ENCODE data around the gene OSBP2. TPM values are rescaled to one million over a fixed set of nuclear protein-coding genes. Genes with fewer than 3 reads are reported as not detected.

OSBP2 gene
- total and polyA plus RNA-seq, 2 donors, result 0.46 to 1.4 TPM

DNA sequence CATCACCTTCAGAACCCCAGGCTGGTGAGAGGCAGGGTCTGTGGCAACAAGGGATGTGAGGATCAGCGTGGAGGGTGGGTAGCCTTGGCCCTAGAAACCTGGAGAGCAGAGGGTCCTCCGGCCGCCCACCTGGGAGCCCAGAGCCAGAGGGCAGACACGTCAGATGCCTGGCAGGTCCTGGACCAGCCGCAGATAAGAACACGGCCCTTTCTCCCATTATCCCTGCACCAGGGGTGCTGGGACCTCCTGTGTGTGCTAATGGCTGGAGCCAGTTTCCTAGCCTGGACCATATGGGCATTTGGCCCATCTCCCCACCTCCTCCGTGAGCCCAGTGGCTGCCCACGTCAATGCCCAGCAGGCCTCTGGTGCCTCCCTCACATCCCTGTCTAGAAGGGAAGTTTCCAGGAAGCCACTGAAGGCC is 185.5 kb downstream of the OSBP2 start:
- Histone ChIP-seq H3K36me3 (ENCODE audit: control insufficient read depth in 2 of 2, insufficient read depth in 2 of 2, low read length in 1 of 2) (no peaks in the 10 kb centered on the region), H3K27me3 (ENCODE audit: control insufficient read depth in 2 of 2, insufficient read depth in 1 of 2, low read length in 1 of 2) (no peaks in the 10 kb centered on the region), H3K4me3 (ENCODE audit: low read length in 2 of 2) (no peak overlapping the region), H3K27ac (ENCODE audit: low read depth in 1 of 2, low read length in 1 of 2) (no peak overlapping the region), H3K9me3 (ENCODE audit: control insufficient read depth in 2 of 2, insufficient read depth in 1 of 2, low read length in 1 of 2) (no peaks in the 10 kb centered on the region), H3K4me1 (ENCODE audit: control insufficient read depth in 2 of 2, insufficient read depth in 2 of 2, low read length in 2 of 2) (peaks cover 0 to 3% of the 10 kb centered on the region in 2 donors)
- no peak for DNase-seq (ENCODE audit: low read depth in 6 of 9, low spot score in 9 of 9)
- 97% methylated on average over 8 of the region's 8 CpGs for WGBS

DNA sequence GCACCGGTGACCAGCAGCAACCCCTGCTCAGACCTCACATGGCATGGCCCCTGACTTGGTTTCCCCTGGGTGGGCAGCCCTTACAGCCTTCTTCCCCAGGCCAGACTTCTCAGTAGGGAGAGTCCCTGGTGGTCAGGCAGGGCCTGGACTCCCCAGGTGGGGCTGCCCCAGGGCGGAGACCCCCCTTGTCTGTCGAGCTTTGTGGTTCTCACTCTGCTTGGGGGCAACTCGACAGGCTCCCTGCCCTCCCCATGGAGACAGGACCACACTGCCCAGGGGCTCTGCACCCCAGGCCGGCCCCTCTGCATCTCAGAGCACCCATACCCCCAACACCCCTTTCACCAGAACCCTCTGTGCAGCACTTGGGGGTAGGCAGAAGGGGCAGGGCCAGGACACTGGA is 186.2 kb downstream of the OSBP2 start:
- Histone ChIP-seq H3K4me1 (ENCODE audit: control insufficient read depth in 2 of 2, insufficient read depth in 2 of 2, low read length in 2 of 2) (peaks cover 0 to 3% of the 10 kb centered on the region in 2 donors), H3K27ac (ENCODE audit: low read depth in 1 of 2, low read length in 1 of 2) (no peak overlapping the region), H3K27me3 (ENCODE audit: control insufficient read depth in 2 of 2, insufficient read depth in 1 of 2, low read length in 1 of 2) (no peaks in the 10 kb centered on the region), H3K4me3 (ENCODE audit: low read length in 2 of 2) (no peak overlapping the region), H3K9me3 (ENCODE audit: control insufficient read depth in 2 of 2, insufficient read depth in 1 of 2, low read length in 1 of 2) (no peaks in the 10 kb centered on the region), H3K36me3 (ENCODE audit: control insufficient read depth in 2 of 2, insufficient read depth in 2 of 2, low read length in 1 of 2) (no peaks in the 10 kb centered on the region)
- 96% methylated on average over 5 of the region's 5 CpGs for WGBS
- no peak for DNase-seq (ENCODE audit: low read depth in 6 of 9, low spot score in 9 of 9)

DNA sequence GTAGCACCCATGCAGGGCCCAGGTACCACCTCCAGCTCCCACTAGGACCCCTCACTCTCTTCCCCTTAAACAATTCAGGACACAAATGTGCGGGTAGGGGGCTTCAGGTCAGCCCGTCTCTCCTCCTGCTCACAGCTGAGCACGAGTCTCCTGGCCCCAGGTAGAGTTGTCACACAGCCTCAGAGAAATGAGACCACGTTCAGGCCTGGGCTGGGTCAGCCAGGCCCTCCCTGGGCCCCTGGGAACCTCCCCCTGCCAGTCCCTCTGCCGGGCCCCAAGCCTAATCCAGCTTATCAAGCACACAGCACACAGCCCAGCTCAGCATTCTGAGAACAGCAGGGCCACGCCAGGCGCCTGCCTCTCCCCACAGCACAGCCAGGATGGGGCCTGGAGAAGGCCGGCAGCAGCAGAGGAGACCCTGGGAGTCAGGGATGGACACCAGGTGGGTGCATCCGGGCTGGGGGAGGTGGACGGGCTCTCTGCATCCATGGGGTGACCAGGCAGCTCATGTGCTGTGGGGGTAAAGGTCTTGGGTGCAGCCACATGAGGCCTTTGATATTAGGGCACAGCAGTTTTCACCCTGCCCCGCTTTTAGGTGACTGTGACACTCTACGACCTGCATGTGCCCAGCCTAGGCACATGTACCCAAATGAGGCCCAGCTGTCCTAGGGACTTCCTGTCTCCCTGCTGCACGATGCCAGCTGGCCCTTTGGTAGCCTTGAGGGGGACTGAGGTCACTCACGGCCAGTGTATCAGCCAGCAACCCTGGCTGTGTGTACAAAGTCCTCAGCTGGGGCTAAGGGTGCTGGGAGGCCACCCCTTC is 186.9 kb downstream of the OSBP2 start:
- WGBS, result 92% methylated on average over 14 of the region's 14 CpGs
- Histone ChIP-seq H3K4me1 (ENCODE audit: control insufficient read depth in 2 of 2, insufficient read depth in 2 of 2, low read length in 2 of 2) (peaks cover 0 to 3% of the 10 kb centered on the region in 2 donors), H3K27me3 (ENCODE audit: control insufficient read depth in 2 of 2, insufficient read depth in 1 of 2, low read length in 1 of 2) (no peaks in the 10 kb centered on the region), H3K27ac (ENCODE audit: low read depth in 1 of 2, low read length in 1 of 2) (no peak overlapping the region), H3K9me3 (ENCODE audit: control insufficient read depth in 2 of 2, insufficient read depth in 1 of 2, low read length in 1 of 2) (no peaks in the 10 kb centered on the region), H3K36me3 (ENCODE audit: control insufficient read depth in 2 of 2, insufficient read depth in 2 of 2, low read length in 1 of 2) (no peaks in the 10 kb centered on the region), H3K4me3 (ENCODE audit: low read length in 2 of 2) (no peak overlapping the region)
- no peak for DNase-seq (ENCODE audit: low read depth in 6 of 9, low spot score in 9 of 9)

DNA sequence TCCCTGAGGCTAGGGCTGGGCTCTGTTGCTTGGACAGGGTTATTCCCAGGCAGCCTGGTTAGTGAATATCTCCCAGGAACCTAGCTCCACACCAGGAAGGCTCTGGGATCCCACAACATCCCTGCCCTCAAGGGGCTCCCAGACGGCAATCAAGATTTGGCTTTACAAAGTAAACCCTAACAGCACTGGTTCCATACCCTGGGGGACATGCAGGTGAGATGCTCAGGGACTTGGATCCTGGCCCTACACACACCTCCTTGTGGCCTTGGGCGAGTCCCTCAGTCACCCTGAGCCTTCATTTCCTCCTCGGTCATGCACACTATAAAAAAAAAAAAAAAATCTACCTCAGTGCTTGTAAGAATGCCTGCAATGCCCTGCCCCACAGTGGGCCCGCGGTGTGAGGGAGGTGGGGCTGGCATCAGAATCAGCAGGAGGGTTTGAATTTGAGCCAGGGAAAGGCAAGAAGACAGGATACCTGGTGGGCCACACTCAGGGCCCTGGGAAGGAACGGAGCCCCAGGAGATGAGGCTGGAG is 187.6 kb downstream of the OSBP2 start:
- H3K36me3 ChIP-seq (ENCODE audit: control insufficient read depth in 2 of 2, insufficient read depth in 2 of 2, low read length in 1 of 2), result no peaks in the 10 kb centered on the region
- H3K4me3 ChIP-seq (ENCODE audit: low read length in 2 of 2), result no peak overlapping the region
- no peak for DNase-seq (ENCODE audit: low read depth in 6 of 9, low spot score in 9 of 9)
- WGBS, result 94% methylated on average over 6 of the region's 6 CpGs
- peaks cover 0 to 3% of the 10 kb centered on the region in 2 donors for H3K4me1 ChIP-seq (ENCODE audit: control insufficient read depth in 2 of 2, insufficient read depth in 2 of 2, low read length in 2 of 2)
- no peaks in the 10 kb centered on the region for H3K9me3 ChIP-seq (ENCODE audit: control insufficient read depth in 2 of 2, insufficient read depth in 1 of 2, low read length in 1 of 2)
- H3K27me3 ChIP-seq (ENCODE audit: control insufficient read depth in 2 of 2, insufficient read depth in 1 of 2, low read length in 1 of 2), result no peaks in the 10 kb centered on the region
- H3K27ac ChIP-seq (ENCODE audit: low read depth in 1 of 2, low read length in 1 of 2), result no peak overlapping the region

DNA sequence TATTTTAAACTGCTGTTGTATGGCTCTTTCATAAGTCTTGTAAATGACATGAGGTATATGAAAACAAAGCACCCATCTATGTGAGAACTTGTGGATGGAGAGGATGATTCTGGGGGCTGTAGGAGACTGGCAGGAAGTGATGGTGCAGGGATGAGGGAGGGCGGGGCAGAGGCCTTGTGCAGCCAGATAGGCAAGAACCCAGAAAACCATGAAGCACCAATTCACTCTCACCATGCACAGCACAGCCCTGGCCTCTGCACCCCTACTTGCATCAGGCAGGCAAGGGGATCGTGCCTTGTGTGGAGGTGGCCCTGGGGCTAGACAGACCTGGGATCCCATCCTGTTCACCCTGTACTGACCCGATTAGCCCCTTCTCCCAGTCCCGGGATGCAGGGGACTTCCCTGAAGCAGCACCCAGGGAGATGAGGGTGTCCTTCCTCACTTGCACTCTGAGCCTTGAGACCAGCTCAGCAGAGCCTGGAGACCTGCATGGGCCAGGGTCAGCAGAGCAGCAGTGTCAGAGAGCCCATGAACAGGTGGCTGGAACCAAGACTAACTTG is 188.4 kb downstream of the OSBP2 start:
- Histone ChIP-seq H3K27ac (ENCODE audit: low read depth in 1 of 2, low read length in 1 of 2) (no peak overlapping the region), H3K9me3 (ENCODE audit: control insufficient read depth in 2 of 2, insufficient read depth in 1 of 2, low read length in 1 of 2) (no peaks in the 10 kb centered on the region), H3K4me1 (ENCODE audit: control insufficient read depth in 2 of 2, insufficient read depth in 2 of 2, low read length in 2 of 2) (peaks cover 0 to 3% of the 10 kb centered on the region in 2 donors), H3K4me3 (ENCODE audit: low read length in 2 of 2) (no peak overlapping the region), H3K36me3 (ENCODE audit: control insufficient read depth in 2 of 2, insufficient read depth in 2 of 2, low read length in 1 of 2) (no peaks in the 10 kb centered on the region), H3K27me3 (ENCODE audit: control insufficient read depth in 2 of 2, insufficient read depth in 1 of 2, low read length in 1 of 2) (no peaks in the 10 kb centered on the region)
- no peak for DNase-seq (ENCODE audit: low read depth in 6 of 9, low spot score in 9 of 9)
- WGBS, result 96% methylated on average over 4 of the region's 4 CpGs

DNA sequence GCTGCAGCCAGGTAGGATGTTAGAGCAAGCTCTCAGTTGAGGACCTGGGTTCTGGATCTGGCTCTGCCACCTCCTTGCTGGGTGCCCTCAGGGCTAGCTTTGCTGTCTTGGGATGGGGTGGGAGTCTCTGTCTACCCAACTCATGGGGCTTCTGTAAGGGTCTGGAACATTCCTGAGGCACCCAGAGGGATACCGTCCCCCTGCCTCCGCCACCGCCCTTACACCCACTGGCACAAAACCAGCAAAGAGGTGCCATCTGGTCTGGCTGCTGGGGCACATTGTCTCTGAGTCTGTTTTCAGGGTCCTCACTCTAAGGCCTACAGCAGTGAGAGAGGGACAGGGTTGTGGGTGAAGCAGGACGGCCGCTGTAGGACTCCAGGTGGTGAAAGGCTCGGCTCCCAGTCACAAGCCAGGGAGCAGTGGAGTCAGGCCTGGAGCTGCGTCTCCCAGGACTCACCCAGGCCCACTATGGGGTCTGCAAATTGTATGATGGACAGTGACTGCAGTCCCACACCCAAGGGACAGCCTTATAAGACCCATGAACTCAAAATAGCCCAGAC is 189.0 kb downstream of the OSBP2 start:
- peaks cover 0 to 3% of the 10 kb centered on the region in 2 donors for H3K4me1 ChIP-seq (ENCODE audit: control insufficient read depth in 2 of 2, insufficient read depth in 2 of 2, low read length in 2 of 2)
- no peak for DNase-seq (ENCODE audit: low read depth in 6 of 9, low spot score in 9 of 9)
- no peak overlapping the region for H3K27ac ChIP-seq (ENCODE audit: low read depth in 1 of 2, low read length in 1 of 2)
- no peaks in the 10 kb centered on the region for H3K27me3 ChIP-seq (ENCODE audit: control insufficient read depth in 2 of 2, insufficient read depth in 1 of 2, low read length in 1 of 2)
- WGBS, result 97% methylated on average over 7 of the region's 7 CpGs
- no peaks in the 10 kb centered on the region for H3K36me3 ChIP-seq (ENCODE audit: control insufficient read depth in 2 of 2, insufficient read depth in 2 of 2, low read length in 1 of 2)
- H3K4me3 ChIP-seq (ENCODE audit: low read length in 2 of 2), result no peak overlapping the region
- no peaks in the 10 kb centered on the region for H3K9me3 ChIP-seq (ENCODE audit: control insufficient read depth in 2 of 2, insufficient read depth in 1 of 2, low read length in 1 of 2)

DNA sequence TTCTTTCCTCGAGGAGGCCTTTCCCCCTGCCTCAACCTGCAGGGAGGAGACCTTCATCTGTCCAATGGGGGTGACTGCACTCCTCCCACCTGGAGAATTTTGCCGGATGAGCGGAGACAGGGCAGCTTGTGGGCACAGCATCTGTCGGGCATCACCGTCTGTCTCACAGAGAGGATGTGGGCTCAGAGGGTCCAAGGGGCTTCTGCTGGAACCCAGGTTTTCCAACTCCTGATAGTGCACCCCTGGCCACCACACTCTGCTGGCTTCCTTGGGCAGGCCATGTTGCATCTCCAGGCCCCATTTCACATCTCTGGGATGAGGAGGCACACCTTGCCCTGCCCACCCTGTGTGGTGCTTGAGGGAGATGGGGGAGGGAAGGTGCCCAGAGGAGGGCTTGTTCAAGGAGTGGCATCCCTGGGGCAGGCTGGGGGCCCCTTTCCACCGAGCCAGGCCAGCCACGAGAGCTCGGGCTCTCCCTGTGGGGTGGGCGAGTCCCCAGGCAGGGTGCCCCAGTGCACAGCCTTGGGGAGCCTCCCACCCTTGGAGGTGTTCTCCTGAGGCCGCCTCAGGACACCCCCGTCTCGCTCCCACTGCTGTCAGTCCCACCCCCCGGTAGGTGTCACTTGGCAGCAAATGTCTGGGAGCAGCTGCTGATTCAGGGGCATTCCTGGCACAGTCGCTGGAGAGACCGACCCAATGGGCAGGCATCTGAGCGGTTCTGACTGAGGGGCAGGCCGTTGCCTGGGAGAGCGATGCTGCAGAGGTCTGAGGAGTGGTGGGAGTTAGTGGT is 189.7 kb downstream of the OSBP2 start:
- H3K4me1 ChIP-seq (ENCODE audit: control insufficient read depth in 2 of 2, insufficient read depth in 2 of 2, low read length in 2 of 2), result peaks cover 0 to under 1% of the 10 kb centered on the region in 2 donors
- WGBS, result 96% methylated on average over 18 of the region's 18 CpGs
- H3K4me3 ChIP-seq (ENCODE audit: low read length in 2 of 2), result no peak overlapping the region
- H3K27ac ChIP-seq (ENCODE audit: low read depth in 1 of 2, low read length in 1 of 2), result no peak overlapping the region
- H3K27me3 ChIP-seq (ENCODE audit: control insufficient read depth in 2 of 2, insufficient read depth in 1 of 2, low read length in 1 of 2), result no peaks in the 10 kb centered on the region
- no peaks in the 10 kb centered on the region for H3K9me3 ChIP-seq (ENCODE audit: control insufficient read depth in 2 of 2, insufficient read depth in 1 of 2, low read length in 1 of 2)
- no peaks in the 10 kb centered on the region for H3K36me3 ChIP-seq (ENCODE audit: control insufficient read depth in 2 of 2, insufficient read depth in 2 of 2, low read length in 1 of 2)
- DNase-seq (ENCODE audit: low read depth in 6 of 9, low spot score in 9 of 9), result no peak

DNA sequence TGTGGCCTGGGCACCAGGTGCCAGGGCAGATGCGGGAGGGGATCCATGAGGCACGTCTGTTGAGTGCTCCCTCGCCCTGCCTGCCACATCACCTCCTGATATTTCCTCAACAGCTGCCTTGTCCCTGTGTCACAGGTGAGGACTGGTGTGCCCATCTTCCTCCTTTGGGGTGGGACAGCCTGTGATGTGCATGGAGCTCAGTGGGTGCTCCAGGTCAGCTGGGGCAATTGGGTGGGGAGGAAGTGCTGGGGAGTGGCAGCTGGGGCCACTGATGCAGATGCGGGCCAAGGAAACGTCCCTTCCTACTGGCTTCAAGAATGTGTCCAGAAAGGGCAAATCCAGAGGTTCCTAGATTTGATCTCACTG is 190.3 kb downstream of the OSBP2 start:
- Histone ChIP-seq H3K9me3 (ENCODE audit: control insufficient read depth in 2 of 2, insufficient read depth in 1 of 2, low read length in 1 of 2) (no peaks in the 10 kb centered on the region), H3K27ac (ENCODE audit: low read depth in 1 of 2, low read length in 1 of 2) (no peak overlapping the region), H3K4me3 (ENCODE audit: low read length in 2 of 2) (no peak overlapping the region), H3K4me1 (ENCODE audit: control insufficient read depth in 2 of 2, insufficient read depth in 2 of 2, low read length in 2 of 2) (no peaks in the 10 kb centered on the region), H3K36me3 (ENCODE audit: control insufficient read depth in 2 of 2, insufficient read depth in 2 of 2, low read length in 1 of 2) (no peaks in the 10 kb centered on the region), H3K27me3 (ENCODE audit: control insufficient read depth in 2 of 2, insufficient read depth in 1 of 2, low read length in 1 of 2) (no peaks in the 10 kb centered on the region)
- no peak for DNase-seq (ENCODE audit: low read depth in 6 of 9, low spot score in 9 of 9)
- 95% methylated on average over 5 of the region's 5 CpGs for WGBS
